Smooth muscle cell (in vitro differentiated cells): ENCODE data around the gene DSG3. TPM values are rescaled to one million over a fixed set of nuclear protein-coding genes. Genes with fewer than 3 reads are reported as not detected.
A peak's percentile ranks its signal among the peaks of the same experiment; 100 is the strongest.

Experiments used
- DNase-seq: peaks from one replicate; lab custom pipeline; 2025; ENCODE audit not compliant: unreplicated experiment; lab: John Stamatoyannopoulos, UW
- H2AFZ ChIP-seq: fragments of 200-600 bp; sonication (generic); 2 replicates; pipeline ENCODE4 v1.6.0; 2016; ENCODE audit warnings: antibody characterized with exemption, low read depth, mild to moderate bottlenecking
- H3F3A ChIP-seq: fragments of 200-600 bp; sonication (generic); 2 replicates; pipeline ENCODE4 v1.6.0; 2017; ENCODE audit warnings: antibody characterized with exemption, low read depth
- H3K27ac ChIP-seq: fragments of 200-600 bp; sonication (generic); 2 replicates; pipeline ENCODE4 v1.5.1; 2016; ENCODE audit warnings: low read depth, mild to moderate bottlenecking
- H3K27me3 ChIP-seq: fragments of 200-600 bp; sonication (generic); 2 replicates; pipeline ENCODE4 v1.6.1; 2016; ENCODE audit warnings: low read depth, mild to moderate bottlenecking
- H3K36me3 ChIP-seq: fragments of 200-600 bp; sonication (generic); 2 replicates; pipeline ENCODE4 v1.5.1; 2016; ENCODE audit warnings: low read depth
- H3K4me1 ChIP-seq: fragments of 200-600 bp; sonication (generic); 2 replicates; pipeline ENCODE4 v1.5.1; 2016; ENCODE audit warnings: low read depth
- H3K4me2 ChIP-seq: fragments of 200-600 bp; sonication (generic); 2 replicates; pipeline ENCODE4 v1.6.0; 2016; ENCODE audit warnings: mild to moderate bottlenecking
- H3K4me3 ChIP-seq: fragments of 200-600 bp; sonication (generic); 2 replicates; pipeline ENCODE4 v1.5.1; 2016; ENCODE audit warnings: mild to moderate bottlenecking
- H3K79me2 ChIP-seq: fragments of 200-600 bp; sonication (generic); 2 replicates; pipeline ENCODE4 v1.6.0; 2016; ENCODE audit warnings: low read depth, mild to moderate bottlenecking
- H3K9ac ChIP-seq: fragments of 200-600 bp; sonication (generic); 2 replicates; pipeline ENCODE4 v1.6.0; 2016; ENCODE audit warnings: low read depth
- H3K9me3 ChIP-seq: fragments of 200-600 bp; sonication (generic); replicated peaks from 2 replicates; pipeline ENCODE4 v1.5.1; 2016; ENCODE audit warnings: low read depth
- H4K20me1 ChIP-seq: fragments of 200-600 bp; sonication (generic); 2 replicates; pipeline ENCODE4 v1.6.0; 2016; ENCODE audit warnings: low read depth
- WGBS: methylation state at CpG from one replicate; pipeline ENCODE4 v1.1.7; 2016; ENCODE audit warnings: low lambda C conversion rate; 5-methylcytosine and 5-hydroxymethylcytosine counted together
- polyA plus RNA-seq: library from polyadenylated mRNA; unstranded; fragments of >200 nt; fragmentation: Nextera tagmentation; extraction: Ambion mirVana; gene quantifications from 2 replicates; pipeline ENCODE4 v1.2.1, GENCODE V29; 2016
- total RNA-seq: library from RNA; depleted of rRNA; stranded (reverse); fragments of >200 nt; gene quantifications from 2 replicates; pipeline ENCODE4 v1.2.3, GENCODE V29; 2014
- TF ChIP-seq, protein P1 (sequence below): fragments of 200-600 bp; sonication (generic); IDR thresholded peaks from 2 replicates; pipeline ENCODE4 v1.5.1; 2017; ENCODE audit warnings: borderline replicate concordance, mild to moderate bottlenecking, antibody characterized with exemption; ENCODE audit not compliant: insufficient read depth, poor library complexity, severe bottlenecking

The DSG3 gene
- total and polyA plus RNA-seq, 2 experiments from 2014 or later = 4.9 to 44.8 TPM

DNA sequence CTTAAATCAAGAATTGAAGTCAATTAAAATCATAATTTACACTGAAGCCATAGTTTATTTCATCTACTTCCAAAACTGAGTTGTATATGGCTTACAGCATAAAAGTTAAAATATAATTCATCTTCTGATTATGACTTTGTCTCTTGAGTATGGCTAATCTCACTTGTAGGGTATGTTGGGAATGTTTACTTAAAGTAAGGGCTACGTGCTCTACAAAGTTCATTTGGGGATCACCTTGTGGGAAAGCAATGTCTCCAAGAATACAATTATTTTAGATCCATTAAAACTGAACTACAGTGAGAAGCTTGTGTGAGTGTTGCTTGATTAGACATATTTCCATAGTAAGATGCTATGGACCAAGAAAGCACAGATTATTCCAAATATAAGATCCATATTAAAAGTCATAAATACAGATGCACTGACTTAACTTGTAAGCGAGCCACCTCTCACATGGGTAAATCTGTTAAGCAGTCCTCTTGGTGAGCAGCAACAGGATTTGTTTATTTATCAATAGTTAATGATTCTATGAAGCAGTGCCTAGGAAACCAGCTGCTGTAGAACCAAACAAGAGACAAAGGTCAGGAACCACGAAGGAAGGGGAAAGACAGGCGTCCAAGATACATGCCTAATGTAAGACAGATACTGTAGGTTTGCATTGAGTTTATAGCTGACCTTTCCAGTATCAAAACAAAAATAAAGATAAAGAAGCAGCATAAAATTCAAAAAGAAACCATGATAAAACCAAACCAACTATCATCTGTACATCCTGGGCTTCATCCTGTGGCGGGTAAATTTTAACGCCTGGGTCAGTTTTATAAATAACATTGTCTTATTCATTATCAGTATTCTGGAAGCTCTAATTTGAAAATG lies 46.1 kb upstream of the DSG3 start:
- TF ChIP-seq, protein P1, sequence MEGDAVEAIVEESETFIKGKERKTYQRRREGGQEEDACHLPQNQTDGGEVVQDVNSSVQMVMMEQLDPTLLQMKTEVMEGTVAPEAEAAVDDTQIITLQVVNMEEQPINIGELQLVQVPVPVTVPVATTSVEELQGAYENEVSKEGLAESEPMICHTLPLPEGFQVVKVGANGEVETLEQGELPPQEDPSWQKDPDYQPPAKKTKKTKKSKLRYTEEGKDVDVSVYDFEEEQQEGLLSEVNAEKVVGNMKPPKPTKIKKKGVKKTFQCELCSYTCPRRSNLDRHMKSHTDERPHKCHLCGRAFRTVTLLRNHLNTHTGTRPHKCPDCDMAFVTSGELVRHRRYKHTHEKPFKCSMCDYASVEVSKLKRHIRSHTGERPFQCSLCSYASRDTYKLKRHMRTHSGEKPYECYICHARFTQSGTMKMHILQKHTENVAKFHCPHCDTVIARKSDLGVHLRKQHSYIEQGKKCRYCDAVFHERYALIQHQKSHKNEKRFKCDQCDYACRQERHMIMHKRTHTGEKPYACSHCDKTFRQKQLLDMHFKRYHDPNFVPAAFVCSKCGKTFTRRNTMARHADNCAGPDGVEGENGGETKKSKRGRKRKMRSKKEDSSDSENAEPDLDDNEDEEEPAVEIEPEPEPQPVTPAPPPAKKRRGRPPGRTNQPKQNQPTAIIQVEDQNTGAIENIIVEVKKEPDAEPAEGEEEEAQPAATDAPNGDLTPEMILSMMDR = no peak
- H3K4me2 ChIP-seq = peak overlapping the region; percentile 20
- no peaks in the 10 kb centered on the region for H3K9me3 ChIP-seq
- H3K27me3 ChIP-seq = no peaks in the 10 kb centered on the region
- H3K4me3 ChIP-seq = no peak overlapping the region
- H3K4me1 ChIP-seq = peaks cover 10% of the 10 kb centered on the region
- no peaks in the 10 kb centered on the region for H3K79me2 ChIP-seq
- no peak overlapping the region for H3K27ac ChIP-seq
- H3K9ac ChIP-seq = no peak overlapping the region
- WGBS = 60% methylated on average over 6 of the region's 6 CpGs
- no peak overlapping the region for H2AFZ ChIP-seq
- no peaks in the 10 kb centered on the region for H4K20me1 ChIP-seq
- DNase-seq = no peak
- H3K36me3 ChIP-seq = no peaks in the 10 kb centered on the region
- H3F3A ChIP-seq = peaks cover 6% of the 10 kb centered on the region

DNA sequence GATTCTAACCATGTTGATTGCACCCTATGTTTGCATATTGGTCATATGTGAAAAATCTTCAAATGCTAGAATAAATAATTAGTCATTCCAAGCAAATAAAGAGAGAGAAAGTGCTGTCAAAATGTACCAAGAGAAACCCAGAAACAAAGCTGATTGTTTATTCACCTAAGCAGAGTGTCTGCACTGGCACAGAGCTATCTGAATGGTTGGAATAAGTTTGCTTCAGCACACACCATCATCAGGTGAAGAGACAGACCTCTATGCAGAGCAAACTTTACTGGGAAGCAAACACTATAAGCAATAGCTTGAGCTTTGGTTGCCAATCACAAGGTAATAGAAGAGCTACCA lies 45.5 kb upstream of the DSG3 start:
- Histone ChIP-seq H3K36me3 (no peaks in the 10 kb centered on the region), H3K4me3 (no peak overlapping the region), H3K27ac (no peak overlapping the region), H3K4me2 (no peak overlapping the region), H2AFZ (no peak overlapping the region), H3K9me3 (no peaks in the 10 kb centered on the region), H3K27me3 (no peaks in the 10 kb centered on the region), H3K4me1 (peaks cover 10% of the 10 kb centered on the region), H3K79me2 (no peaks in the 10 kb centered on the region), H3F3A (peaks cover 6% of the 10 kb centered on the region), H3K9ac (no peak overlapping the region), H4K20me1 (no peaks in the 10 kb centered on the region)
- TF ChIP-seq, protein P1 = no peak
- no peak for DNase-seq

DNA sequence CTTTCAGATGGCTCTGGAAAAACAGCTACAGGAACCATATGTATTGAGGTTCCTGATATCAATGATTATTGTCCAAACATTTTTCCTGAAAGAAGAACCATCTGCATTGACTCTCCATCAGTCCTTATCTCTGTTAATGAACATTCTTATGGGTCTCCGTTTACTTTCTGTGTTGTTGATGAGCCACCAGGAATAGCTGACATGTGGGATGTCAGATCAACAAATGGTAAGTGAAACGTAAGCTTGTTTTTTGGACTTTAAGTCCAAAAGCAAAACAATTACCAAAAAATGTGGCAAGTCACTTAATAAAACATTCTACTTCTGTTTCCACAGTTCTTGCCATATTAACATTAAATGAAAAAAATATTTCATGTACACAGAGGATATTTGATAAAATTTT lies 44.1 kb upstream of the DSG3 start:
- WGBS = 65% methylated on average over 2 of the region's 2 CpGs
- H3K27ac ChIP-seq = no peak overlapping the region

More for the DNA sequence above, 44.1 kb upstream of the DSG3 start:
- Histone ChIP-seq H3K27me3 (no peaks in the 10 kb centered on the region), H4K20me1 (no peaks in the 10 kb centered on the region), H3K4me2 (no peak overlapping the region), H3K4me3 (no peak overlapping the region), H3K9ac (no peak overlapping the region), H3F3A (peaks cover 6% of the 10 kb centered on the region), H3K36me3 (no peaks in the 10 kb centered on the region), H3K9me3 (no peaks in the 10 kb centered on the region), H3K4me1 (peaks cover 10% of the 10 kb centered on the region), H3K79me2 (no peaks in the 10 kb centered on the region), H2AFZ (no peak overlapping the region)
- TF ChIP-seq, protein P1 = no peak
- DNase-seq = no peak
